Smooth muscle cell (in vitro differentiated cells): ENCODE data around the gene ULBP3. TPM values are rescaled to one million over a fixed set of nuclear protein-coding genes. Genes with fewer than 3 reads are reported as not detected.

Experiments
- DNase-seq: peaks from one replicate; lab custom pipeline; 2025; ENCODE audit not compliant: unreplicated experiment; lab: John Stamatoyannopoulos, UW
- H2AFZ ChIP-seq: fragments of 200-600 bp; sonication (generic); 2 replicates; pipeline ENCODE4 v1.6.0; 2016; ENCODE audit warnings: antibody characterized with exemption, low read depth, mild to moderate bottlenecking
- H3F3A ChIP-seq: fragments of 200-600 bp; sonication (generic); 2 replicates; pipeline ENCODE4 v1.6.0; 2017; ENCODE audit warnings: antibody characterized with exemption, low read depth
- H3K27ac ChIP-seq: fragments of 200-600 bp; sonication (generic); 2 replicates; pipeline ENCODE4 v1.5.1; 2016; ENCODE audit warnings: low read depth, mild to moderate bottlenecking
- H3K27me3 ChIP-seq: fragments of 200-600 bp; sonication (generic); 2 replicates; pipeline ENCODE4 v1.6.1; 2016; ENCODE audit warnings: low read depth, mild to moderate bottlenecking
- H3K36me3 ChIP-seq: fragments of 200-600 bp; sonication (generic); 2 replicates; pipeline ENCODE4 v1.5.1; 2016; ENCODE audit warnings: low read depth
- H3K4me1 ChIP-seq: fragments of 200-600 bp; sonication (generic); 2 replicates; pipeline ENCODE4 v1.5.1; 2016; ENCODE audit warnings: low read depth
- H3K4me2 ChIP-seq: fragments of 200-600 bp; sonication (generic); 2 replicates; pipeline ENCODE4 v1.6.0; 2016; ENCODE audit warnings: mild to moderate bottlenecking
- H3K4me3 ChIP-seq: fragments of 200-600 bp; sonication (generic); 2 replicates; pipeline ENCODE4 v1.5.1; 2016; ENCODE audit warnings: mild to moderate bottlenecking
- H3K79me2 ChIP-seq: fragments of 200-600 bp; sonication (generic); 2 replicates; pipeline ENCODE4 v1.6.0; 2016; ENCODE audit warnings: low read depth, mild to moderate bottlenecking
- H3K9ac ChIP-seq: fragments of 200-600 bp; sonication (generic); 2 replicates; pipeline ENCODE4 v1.6.0; 2016; ENCODE audit warnings: low read depth
- H3K9me3 ChIP-seq: fragments of 200-600 bp; sonication (generic); replicated peaks from 2 replicates; pipeline ENCODE4 v1.5.1; 2016; ENCODE audit warnings: low read depth
- H4K20me1 ChIP-seq: fragments of 200-600 bp; sonication (generic); 2 replicates; pipeline ENCODE4 v1.6.0; 2016; ENCODE audit warnings: low read depth
- CTCF ChIP-seq: fragments of 200-600 bp; sonication (generic); IDR thresholded peaks from 2 replicates; pipeline ENCODE4 v1.5.1; 2017; ENCODE audit warnings: borderline replicate concordance, mild to moderate bottlenecking, antibody characterized with exemption; ENCODE audit not compliant: insufficient read depth, poor library complexity, severe bottlenecking
- WGBS: methylation state at CpG from one replicate; pipeline ENCODE4 v1.1.7; 2016; ENCODE audit warnings: low lambda C conversion rate; 5-methylcytosine and 5-hydroxymethylcytosine counted together
- polyA plus RNA-seq: library from polyadenylated mRNA; unstranded; fragments of >200 nt; fragmentation: Nextera tagmentation; extraction: Ambion mirVana; gene quantifications from 2 replicates; pipeline ENCODE4 v1.2.1, GENCODE V29; 2016
- total RNA-seq: library from RNA; depleted of rRNA; stranded (reverse); fragments of >200 nt; gene quantifications from 2 replicates; pipeline ENCODE4 v1.2.3, GENCODE V29; 2014

Gene ULBP3
- total and polyA plus RNA-seq, 2 experiments from 2014 or later = 2.4 to 11.7 TPM

DNA sequence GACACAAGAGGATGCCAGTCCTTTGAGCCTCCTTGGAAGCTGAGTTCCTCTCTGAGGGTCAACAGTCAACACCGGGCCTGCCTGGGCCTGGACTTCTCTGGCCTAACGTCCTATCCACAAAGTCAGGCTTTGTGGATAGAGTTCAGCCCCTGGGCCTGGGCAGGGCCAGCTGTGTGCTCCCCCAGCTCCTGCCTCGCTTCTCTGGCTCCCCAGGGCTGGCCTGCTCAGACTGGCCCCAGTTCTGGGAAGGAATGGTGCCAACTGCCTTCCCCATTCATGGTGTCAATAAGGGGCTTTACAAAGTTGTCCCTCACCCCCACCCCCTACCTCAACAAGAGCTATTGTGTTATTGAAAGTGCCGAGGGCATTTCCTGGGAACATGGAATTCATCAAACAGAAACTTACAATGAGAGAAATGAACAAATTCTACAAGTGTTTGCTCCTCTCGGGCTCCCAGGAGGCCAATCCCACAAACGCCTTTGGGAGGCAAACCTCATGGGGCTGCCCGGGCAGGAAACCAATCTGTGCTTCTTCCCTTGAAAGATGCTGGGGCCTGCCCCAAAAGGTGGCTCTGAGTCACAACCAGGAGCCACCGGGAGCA is 47.4 kb upstream of the ULBP3 start:
- H3K79me2 ChIP-seq = no peaks in the 10 kb centered on the region
- no peaks in the 10 kb centered on the region for H3K9me3 ChIP-seq
- no peak overlapping the region for H3K27ac ChIP-seq
- WGBS = 94% methylated on average over 8 of the region's 8 CpGs
- H3K4me1 ChIP-seq = no peaks in the 10 kb centered on the region
- no peaks in the 10 kb centered on the region for H3F3A ChIP-seq
- no peak overlapping the region for H2AFZ ChIP-seq
- TF ChIP-seq CTCF = no peak
- peaks cover 7% of the 10 kb centered on the region for H3K27me3 ChIP-seq
- DNase-seq = no peak
- H3K36me3 ChIP-seq = no peaks in the 10 kb centered on the region
- no peak overlapping the region for H3K9ac ChIP-seq
- no peak overlapping the region for H3K4me2 ChIP-seq
- H3K4me3 ChIP-seq = no peak overlapping the region
- H4K20me1 ChIP-seq = no peaks in the 10 kb centered on the region

DNA sequence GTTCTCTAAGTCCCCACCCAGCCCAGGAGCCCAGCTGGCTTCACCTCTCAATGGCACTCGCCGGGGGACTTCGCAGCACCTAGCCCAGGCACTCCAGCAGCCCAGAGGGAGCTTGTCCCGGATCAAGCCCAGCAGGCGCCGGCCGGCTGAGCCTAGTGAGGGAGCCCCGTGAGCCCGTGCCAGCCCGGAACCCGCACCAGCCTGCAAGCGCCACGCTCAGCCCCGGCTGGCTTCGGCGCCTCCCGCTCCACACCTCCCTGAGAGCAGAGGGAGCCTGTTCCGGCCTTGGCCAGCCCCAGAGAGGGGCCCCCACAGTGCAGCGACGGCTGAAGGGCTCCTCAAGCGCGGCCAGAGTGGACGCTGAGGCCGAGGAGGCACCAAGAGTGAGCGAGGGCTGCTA is 46.8 kb upstream of the ULBP3 start:
- Histone ChIP-seq H3K4me1 (no peaks in the 10 kb centered on the region), H3K4me2 (no peak overlapping the region), H3K9me3 (no peaks in the 10 kb centered on the region), H3K79me2 (no peaks in the 10 kb centered on the region), H4K20me1 (no peaks in the 10 kb centered on the region), H3K9ac (no peak overlapping the region), H3K4me3 (no peak overlapping the region), H3K36me3 (no peaks in the 10 kb centered on the region), H2AFZ (no peak overlapping the region), H3K27me3 (peaks cover 11% of the 10 kb centered on the region), H3K27ac (no peak overlapping the region), H3F3A (no peaks in the 10 kb centered on the region)
- WGBS = 97% methylated on average over 23 of the region's 25 CpGs
- TF ChIP-seq CTCF = no peak
- DNase-seq = no peak

DNA sequence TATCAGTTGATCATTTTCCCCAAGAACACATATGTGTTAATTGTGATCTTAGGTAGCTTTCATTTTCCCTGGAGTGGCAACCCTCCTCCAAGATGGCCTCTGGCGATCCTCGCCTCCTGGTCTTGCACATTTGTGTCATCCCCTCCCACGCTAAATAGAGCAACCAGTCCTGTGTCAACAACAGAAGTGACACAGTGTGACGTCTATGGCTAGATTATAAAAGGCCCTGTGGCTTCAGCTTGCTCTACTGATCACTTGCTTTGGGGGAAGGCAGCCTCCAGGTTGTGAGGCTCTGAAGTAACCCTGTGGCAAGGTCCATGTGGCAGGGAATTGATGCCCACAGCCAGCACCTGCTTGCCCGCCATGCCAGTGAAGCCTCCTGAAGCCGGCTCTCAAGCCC is 43.3 kb upstream of the ULBP3 start:
- Histone ChIP-seq H3F3A (no peaks in the 10 kb centered on the region), H3K4me3 (no peak overlapping the region), H3K27me3 (peaks cover 14% of the 10 kb centered on the region), H3K9ac (no peak overlapping the region), H3K36me3 (no peaks in the 10 kb centered on the region), H4K20me1 (no peaks in the 10 kb centered on the region), H3K9me3 (no peaks in the 10 kb centered on the region), H3K27ac (no peak overlapping the region), H2AFZ (no peak overlapping the region), H3K4me2 (no peak overlapping the region), H3K4me1 (no peaks in the 10 kb centered on the region), H3K79me2 (no peaks in the 10 kb centered on the region)
- 88% methylated on average over 6 of the region's 6 CpGs for WGBS
- DNase-seq = no peak
- no peak for TF ChIP-seq CTCF

GRCh38 chr6:150102750-150103270 is 33.9 kb upstream of the ULBP3 start:
- no peaks in the 10 kb centered on the region for H3F3A ChIP-seq
- DNase-seq = no peak
- H3K27ac ChIP-seq = no peak overlapping the region
- H3K4me1 ChIP-seq = no peaks in the 10 kb centered on the region
- no peaks in the 10 kb centered on the region for H3K9me3 ChIP-seq
- peaks cover 8% of the 10 kb centered on the region for H3K27me3 ChIP-seq
- H2AFZ ChIP-seq = no peak overlapping the region
- no peak overlapping the region for H3K9ac ChIP-seq
- no peaks in the 10 kb centered on the region for H3K36me3 ChIP-seq
- H3K4me2 ChIP-seq = no peak overlapping the region
- no peaks in the 10 kb centered on the region for H4K20me1 ChIP-seq
- no peaks in the 10 kb centered on the region for H3K79me2 ChIP-seq
- H3K4me3 ChIP-seq = no peak overlapping the region
- TF ChIP-seq CTCF = no peak
- WGBS = 89% methylated on average over 4 of the region's 4 CpGs
